GM23248 (cell line): ENCODE measurements around the gene UBL3. TPM values are rescaled to one million over a fixed set of nuclear protein-coding genes. Genes with fewer than 3 reads are reported as not detected.

Experiments used
- DNase-seq: peaks from one replicate; pipeline ENCODE4 v3.0.0-alpha.2; 2015
- H2AFZ ChIP-seq: fragments of 200-600 bp; sonication (generic); 2 replicates; pipeline ENCODE4 v1.6.1; 2016; ENCODE audit warnings: antibody characterized with exemption
- H3F3A ChIP-seq: fragments of 200-600 bp; sonication (generic); 2 replicates; pipeline ENCODE4 v1.6.1; 2016; ENCODE audit warnings: mild to moderate bottlenecking, antibody characterized with exemption, mixed run types; ENCODE audit not compliant: insufficient read depth
- H3K27ac ChIP-seq: fragments of 200-600 bp; sonication (generic); 2 replicates; pipeline ENCODE4 v1.5.1; 2016; ENCODE audit warnings: mild to moderate bottlenecking
- H3K27me3 ChIP-seq: fragments of 200-600 bp; sonication (generic); replicated peaks from 2 replicates; pipeline ENCODE4 v1.6.1; 2016; ENCODE audit warnings: mild to moderate bottlenecking; ENCODE audit not compliant: insufficient read depth
- H3K36me3 ChIP-seq: fragments of 200-600 bp; sonication (generic); 2 replicates; pipeline ENCODE4 v1.6.1; 2016; ENCODE audit warnings: low read depth, mild to moderate bottlenecking
- H3K4me1 ChIP-seq: fragments of 200-600 bp; sonication (generic); 2 replicates; pipeline ENCODE4 v1.6.1; 2016; ENCODE audit warnings: mild to moderate bottlenecking; ENCODE audit not compliant: insufficient read depth
- H3K4me2 ChIP-seq: fragments of 200-600 bp; sonication (generic); one replicate; pipeline ENCODE4 v1.6.1; 2016; ENCODE audit warnings: mild to moderate bottlenecking; ENCODE audit not compliant: unreplicated experiment
- H3K4me3 ChIP-seq: fragments of 200-600 bp; sonication (generic); 2 replicates; pipeline ENCODE4 v1.5.1; 2016; ENCODE audit warnings: mild to moderate bottlenecking
- H3K79me2 ChIP-seq: fragments of 200-600 bp; sonication (generic); 2 replicates; pipeline ENCODE4 v1.6.1; 2016; ENCODE audit warnings: mild to moderate bottlenecking; ENCODE audit not compliant: insufficient read depth
- H3K9ac ChIP-seq: fragments of 200-600 bp; sonication (generic); 2 replicates; pipeline ENCODE4 v1.6.1; 2016; ENCODE audit warnings: mild to moderate bottlenecking
- H3K9me2 ChIP-seq: fragments of 200-600 bp; sonication (generic); 2 replicates; pipeline ENCODE4 v1.6.1; 2016; ENCODE audit warnings: mixed run types, mild to moderate bottlenecking, moderate library complexity; ENCODE audit not compliant: insufficient read depth
- H3K9me3 ChIP-seq: fragments of 200-600 bp; sonication (generic); one replicate; pipeline ENCODE4 v1.6.1; 2017; ENCODE audit warnings: low read depth
- H4K20me1 ChIP-seq: fragments of 200-600 bp; sonication (generic); 2 replicates; pipeline ENCODE4 v1.6.0; 2016; ENCODE audit not compliant: insufficient read depth
- EZH2 ChIP-seq: fragments of 200-600 bp; sonication (generic); IDR thresholded peaks from 2 replicates; pipeline ENCODE4 v1.6.1; 2018; ENCODE audit warnings: antibody characterized with exemption, mild to moderate bottlenecking; ENCODE audit not compliant: insufficient read depth, poor library complexity, severe bottlenecking
- EZH2phosphoT487 ChIP-seq: fragments of 200-600 bp; sonication (generic); IDR thresholded peaks from 2 replicates; pipeline ENCODE4 v1.6.1; 2018; ENCODE audit warnings: antibody characterized with exemption, moderate library complexity, mild to moderate bottlenecking, low read depth; ENCODE audit not compliant: insufficient read depth
- WGBS, 2 experiments: methylation state at CpG; one replicate each; pipeline ENCODE4 v1.1.6; 2015 to 2017; ENCODE audit warnings: low lambda C conversion rate in 2 of 2, low coverage in 1 of 2; ENCODE audit errors: missing lambda C conversion rate in 2 of 2; 5-methylcytosine and 5-hydroxymethylcytosine counted together
- in situ Hi-C: fragments of 300-500 bp; cut with MboI; formaldehyde crosslinking; loops from 2 replicates; pipeline ENCODE4 v1.15.0; 2020
- polyA plus RNA-seq: library from polyadenylated mRNA; unstranded; fragments of >200 nt; fragmentation: Nextera tagmentation; extraction: Ambion mirVana; gene quantifications from 2 replicates; pipeline ENCODE4 v1.2.1, GENCODE V29; 2016
- total RNA-seq: library from RNA; depleted of rRNA; stranded (reverse); fragments of >200 nt; shearing (Covaris generic); gene quantifications from 2 replicates; pipeline ENCODE4 v1.2.3, GENCODE V29; 2014

UBL3 gene
- total and polyA plus RNA-seq, 2 experiments from 2014 or later, result 85.8 to 99.3 TPM

GRCh38 chr13:29763436-29764180 lies 86.8 kb downstream of the UBL3 start:
- in situ Hi-C loops, result no loop called here
- DNase-seq, result no peak
- 13 to 15% methylated on average over 2 of the region's 2 CpGs for WGBS, 2 experiments
- peaks cover 62% of the 10 kb centered on the region for H3K79me2 ChIP-seq
- H2AFZ ChIP-seq, result no peak overlapping the region
- no peak overlapping the region for H3K4me3 ChIP-seq
- H3K9me2 ChIP-seq, result no peaks in the 10 kb centered on the region
- TF ChIP-seq EZH2 (no peak), EZH2phosphoT487 (no peak)
- peaks cover 25% of the 10 kb centered on the region for H3K4me1 ChIP-seq
- no peak overlapping the region for H3K9ac ChIP-seq
- H3K27ac ChIP-seq, result no peak overlapping the region
- H3K4me2 ChIP-seq, result no peak overlapping the region
- H4K20me1 ChIP-seq, result no peaks in the 10 kb centered on the region
- H3F3A ChIP-seq, result peaks cover 25% of the 10 kb centered on the region
- H3K9me3 ChIP-seq, result no peaks in the 10 kb centered on the region
- H3K36me3 ChIP-seq, result peaks cover 37% of the 10 kb centered on the region
- no peaks in the 10 kb centered on the region for H3K27me3 ChIP-seq

GRCh38 chr13:29761815-29762214 lies 88.6 kb downstream of the UBL3 start:
- no peak overlapping the region for H3K4me3 ChIP-seq
- TF ChIP-seq EZH2, result no peak
- TF ChIP-seq EZH2phosphoT487, result no peak
- peaks cover 16% of the 10 kb centered on the region for H3K4me1 ChIP-seq
- H3K79me2 ChIP-seq, result peaks cover 44% of the 10 kb centered on the region
- DNase-seq, result no peak
- no peaks in the 10 kb centered on the region for H4K20me1 ChIP-seq
- H3F3A ChIP-seq, result peaks cover 36% of the 10 kb centered on the region
- no peaks in the 10 kb centered on the region for H3K9me2 ChIP-seq
- H3K27ac ChIP-seq, result no peak overlapping the region
- H3K4me2 ChIP-seq, result no peak overlapping the region
- in situ Hi-C loops, result no loop called here
- WGBS, 2 experiments, result 78 to 85% methylated on average over 4 of the region's 4 CpGs
- H3K27me3 ChIP-seq, result no peaks in the 10 kb centered on the region
- H3K36me3 ChIP-seq, result peaks cover 32% of the 10 kb centered on the region
- no peaks in the 10 kb centered on the region for H3K9me3 ChIP-seq
- H3K9ac ChIP-seq, result no peak overlapping the region
- no peak overlapping the region for H2AFZ ChIP-seq

GRCh38 chr13:29761160-29761559 lies 89.3 kb downstream of the UBL3 start:
- H2AFZ ChIP-seq, result no peak overlapping the region
- DNase-seq, result no peak
- peaks cover 9% of the 10 kb centered on the region; the same call in 1 of the 2 replicates for H3K4me1 ChIP-seq
- H3K9ac ChIP-seq, result no peak overlapping the region
- no peak for TF ChIP-seq EZH2phosphoT487
- TF ChIP-seq EZH2, result no peak
- peaks cover 25% of the 10 kb centered on the region for H3K36me3 ChIP-seq
- 86% methylated on average over 3 of the region's 3 CpGs for WGBS, 2 experiments
- no peak overlapping the region for H3K27ac ChIP-seq
- H3K9me3 ChIP-seq, result no peaks in the 10 kb centered on the region
- in situ Hi-C loops, result no loop called here
- peaks cover 37% of the 10 kb centered on the region for H3K79me2 ChIP-seq
- H3K9me2 ChIP-seq, result no peaks in the 10 kb centered on the region
- H4K20me1 ChIP-seq, result no peaks in the 10 kb centered on the region
- no peaks in the 10 kb centered on the region for H3K27me3 ChIP-seq
- no peak overlapping the region for H3K4me3 ChIP-seq
- no peak overlapping the region for H3K4me2 ChIP-seq
- peaks cover 40% of the 10 kb centered on the region for H3F3A ChIP-seq

- DNase-seq, result no peak
- no peak overlapping the region for H3K27ac ChIP-seq
- in situ Hi-C loops, result no loop called here
These were observed 89.9 kb downstream of the UBL3 start for GRCh38 chr13:29760544-29760943.

More at GRCh38 chr13:29760544-29760943, 89.9 kb downstream of the UBL3 start:
- H3F3A ChIP-seq, result peaks cover 42% of the 10 kb centered on the region
- H3K27me3 ChIP-seq, result no peaks in the 10 kb centered on the region
- H3K9ac ChIP-seq, result no peak overlapping the region
- peaks cover 19% of the 10 kb centered on the region for H3K36me3 ChIP-seq
- no peaks in the 10 kb centered on the region for H4K20me1 ChIP-seq
- H3K9me2 ChIP-seq, result no peaks in the 10 kb centered on the region
- H3K9me3 ChIP-seq, result no peaks in the 10 kb centered on the region
- TF ChIP-seq EZH2phosphoT487 (no peak), EZH2 (no peak)
- H2AFZ ChIP-seq, result no peak overlapping the region
- no peak overlapping the region for H3K4me3 ChIP-seq
- no peak overlapping the region for H3K4me2 ChIP-seq
- WGBS, 2 experiments, result 37 to 38% methylated on average over 3 of the region's 3 CpGs
- H3K79me2 ChIP-seq, result peaks cover 31% of the 10 kb centered on the region
- H3K4me1 ChIP-seq, result peaks cover 6% of the 10 kb centered on the region; the same call in 1 of the 2 replicates
